B cell (primary cell): ENCODE results near the gene BCL2L11. TPM values are rescaled to one million over a fixed set of nuclear protein-coding genes. Genes with fewer than 3 reads are reported as not detected.

Source experiments
- ATAC-seq: fragments of 200-7000 bp; cut with Tn5 transposase; one replicate; pipeline ENCODE4 v1.10.0; 2021; ENCODE audit warnings: low read depth, mild to moderate bottlenecking, moderate number of reproducible peaks, moderate library complexity
- CTCF ChIA-PET: fragments of 350-600 bp; sonication (Branson Sonifier 250); formaldehyde crosslinking; loops from one replicate; lab custom pipeline; 2021; ENCODE audit warnings: antibody characterized with exemption, inconsistent platforms; lab: Charles Lee
- POLR2A ChIA-PET: fragments of 350-600 bp; sonication (Branson Sonifier 250); formaldehyde crosslinking; loops from one replicate; lab custom pipeline; 2021; ENCODE audit warnings: antibody characterized with exemption; lab: Charles Lee
- DNase-seq: peaks from one replicate; pipeline ENCODE4 v3.0.0; 2013
- H2AFZ ChIP-seq: 2 replicates; pipeline ENCODE4 v1.6.1; 2012; ENCODE audit warnings: mild to moderate bottlenecking, low read depth, low read length; ENCODE audit not compliant: insufficient read depth, poor library complexity, severe bottlenecking
- H3K27ac ChIP-seq, 2 donors: 1 replicate in 1 of 2; 2 replicates in 1 of 2; pipeline ENCODE4 v1.5.1; 2012 to 2013; ENCODE audit warnings: low read length in 2 of 2, mild to moderate bottlenecking in 2 of 2, moderate library complexity in 1 of 2
- H3K27me3 ChIP-seq, 4 experiments: fragments of 200-600 bp in 1 of 4; sonication (generic) in 1 of 4; replicated peaks in 1 of 4; 1 replicate in 2 of 4; 2 replicates in 2 of 4; pipeline versions ENCODE4 v1.6.1 to v1.7.0; 2013 to 2016; ENCODE audit warnings: low read length in 3 of 4, mild to moderate bottlenecking in 2 of 4, mixed read lengths in 1 of 4, moderate library complexity in 1 of 4; ENCODE audit not compliant: insufficient read depth in 4 of 4, control insufficient read depth in 3 of 4; ENCODE audit errors: control extremely low read depth in 1 of 4
- H3K36me3 ChIP-seq, 2 experiments: replicated peaks in 1 of 2; 1 replicate in 1 of 2; 2 replicates in 1 of 2; pipeline versions ENCODE4 v1.6.1 to v1.7.1; 2013; ENCODE audit warnings: low read length in 1 of 2; ENCODE audit not compliant: insufficient read depth in 2 of 2, control insufficient read depth in 1 of 2; ENCODE audit errors: control extremely low read depth in 1 of 2, extremely low read depth in 1 of 2
- H3K4me1 ChIP-seq, 2 donors: fragments of 200-600 bp in 1 of 2; sonication (generic) in 1 of 2; 1 replicate in 1 of 2; 2 replicates in 1 of 2; pipeline versions ENCODE4 v1.5.1 to v1.6.1; 2013 to 2017; ENCODE audit warnings: low read length in 2 of 2; ENCODE audit not compliant: control insufficient read depth in 2 of 2, insufficient read depth in 2 of 2
- H3K4me2 ChIP-seq: replicated peaks from 2 replicates; pipeline ENCODE3; 2012; ENCODE audit warnings: mild to moderate bottlenecking, low read depth, low read length; ENCODE audit not compliant: poor library complexity, severe bottlenecking
- H3K4me3 ChIP-seq, 5 experiments: fragments of 200-600 bp in 1 of 5; sonication (generic) in 1 of 5; 1 replicate in 3 of 5; 2 replicates in 2 of 5; pipeline versions ENCODE4 v1.5.1 to v1.7.0; 2011 to 2016; ENCODE audit warnings: low read length in 4 of 5, mild to moderate bottlenecking in 4 of 5, low read depth in 2 of 5, control low read depth in 1 of 5, moderate library complexity in 1 of 5; ENCODE audit not compliant: insufficient read depth in 1 of 5; ENCODE audit errors: control extremely low read depth in 1 of 5, extremely low read depth in 1 of 5
- H3K79me2 ChIP-seq: fragments of 200-600 bp; sonication (generic); one replicate; pipeline ENCODE4 v1.6.0; 2016; ENCODE audit warnings: low read length; ENCODE audit not compliant: control insufficient read depth, insufficient read depth
- H3K9ac ChIP-seq: fragments of 200-600 bp; sonication (generic); 2 replicates; pipeline ENCODE4 v1.6.1; 2017; ENCODE audit warnings: mild to moderate bottlenecking, low read length, moderate library complexity
- H3K9me3 ChIP-seq, 3 donors: one replicate each; pipeline versions ENCODE4 v1.6.1 to v1.7.1; 2013; ENCODE audit warnings: low read length in 2 of 3; ENCODE audit not compliant: control insufficient read depth in 2 of 3, insufficient read depth in 1 of 3; ENCODE audit errors: control extremely low read depth in 1 of 3
- H4K20me1 ChIP-seq: 2 replicates; pipeline ENCODE4 v1.6.0; 2012; ENCODE audit warnings: mild to moderate bottlenecking, low read length; ENCODE audit not compliant: insufficient read depth, control insufficient read depth, poor library complexity, severe bottlenecking
- H3K27ac Mint-ChIP-seq: one replicate; pipeline ENCODE4 v1.8.0; 2021; ENCODE audit warnings: mixed read lengths
- H3K27me3 Mint-ChIP-seq: one replicate; pipeline ENCODE4 v1.8.0; 2021; ENCODE audit warnings: mixed read lengths
- H3K4me1 Mint-ChIP-seq: one replicate; pipeline ENCODE4 v1.8.0; 2021; ENCODE audit warnings: mixed read lengths
- H3K4me3 Mint-ChIP-seq: one replicate; pipeline ENCODE4 v1.8.0; 2021; ENCODE audit warnings: mixed read lengths
- H3K9me3 Mint-ChIP-seq: one replicate; pipeline ENCODE4 v1.8.0; 2022; ENCODE audit warnings: mixed read lengths; ENCODE audit not compliant: insufficient read depth
- CTCF ChIP-seq: fragments of 200-600 bp; IDR thresholded peaks from one replicate; pipeline ENCODE4 v1.8.0; 2022; ENCODE audit warnings: antibody characterized with exemption, mild to moderate bottlenecking
- EZH2 ChIP-seq: IDR thresholded peaks from 2 replicates; pipeline ENCODE4 v1.6.1; 2012; ENCODE audit warnings: borderline replicate concordance, low read depth, mild to moderate bottlenecking, moderate library complexity, low read length; ENCODE audit not compliant: insufficient read depth, poor library complexity, severe bottlenecking
- whole genome bisulfite sequencing: methylation state at CpG from one replicate; pipeline ENCODE4 v1.1.5; 2013; ENCODE audit warnings: missing lambda C conversion rate; ENCODE audit not compliant: insufficient coverage; 5-methylcytosine and 5-hydroxymethylcytosine counted together
- intact Hi-C: fragments of 100-400 bp; cut with micrococcal nuclease; formaldehyde crosslinking; loops from one replicate; pipeline ENCODE4 v1.10.0; 2022
- polyA plus RNA-seq: library from polyadenylated mRNA; depleted of rRNA; stranded (reverse); fragments of >200 nt; gene quantifications from 2 replicates; pipeline ENCODE4 v1.2.3, GENCODE V29; 2012
- total RNA-seq, 2 donors: library from RNA; stranded (reverse); fragments of 120-200 nt in 1 of 2; gene quantifications; 1 replicate in 1 of 2; 2 replicates in 1 of 2; pipeline versions ENCODE4 v1.2.3 to v1.2.4, GENCODE V29; 2013 to 2022

The BCL2L11 gene
- total and polyA plus RNA-seq, 2 donors (not counting 1 experiment from before 2014, with no cell fraction given): 13.8 to 164 TPM

- TF ChIP-seq EZH2 (no peak), CTCF (no peak)
- POLR2A ChIA-PET: no interaction called here
- Histone ChIP-seq H4K20me1 (no peaks in the 10 kb centered on the region), H2AFZ (no peak overlapping the region), H3K4me2 (no peak overlapping the region), H3K9ac (no peak overlapping the region), H3K4me3 (no peak overlapping the region), H3K79me2 (no peaks in the 10 kb centered on the region), H3K4me1 (no peaks in the 10 kb centered on the region), H3K9me3 (no peaks in the 10 kb centered on the region), H3K36me3 (no peaks in the 10 kb centered on the region), H3K27ac (no peak overlapping the region), H3K27me3 (no peaks in the 10 kb centered on the region)
- peaks cover 4% of the 10 kb centered on the region for H3K27me3 Mint-ChIP-seq
- CTCF ChIA-PET: no interaction called here
- ATAC-seq (no peak), DNase-seq (no peak)
- no peaks in the 10 kb centered on the region for H3K9me3 Mint-ChIP-seq
- H3K4me3 Mint-ChIP-seq: no peak overlapping the region
- WGBS: 80% methylated on average over 1 of the region's 2 CpGs
- intact Hi-C loops: no loop called here
- H3K27ac Mint-ChIP-seq: no peak overlapping the region
- H3K4me1 Mint-ChIP-seq: no peaks in the 10 kb centered on the region
Observed at GRCh38 chr2:111184725-111185310, 64.1 kb downstream of the BCL2L11 start.

GRCh38 chr2:111185361-111186022, 64.8 kb downstream of the BCL2L11 start:
- TF ChIP-seq CTCF (no peak), EZH2 (no peak)
- no peaks in the 10 kb centered on the region for H3K4me1 Mint-ChIP-seq
- Histone ChIP-seq H3K79me2 (no peaks in the 10 kb centered on the region), H3K9ac (no peak overlapping the region), H3K4me2 (no peak overlapping the region), H2AFZ (no peak overlapping the region), H3K9me3 (no peaks in the 10 kb centered on the region), H3K4me1 (no peaks in the 10 kb centered on the region), H3K27me3 (no peaks in the 10 kb centered on the region), H3K36me3 (no peaks in the 10 kb centered on the region), H3K27ac (no peak overlapping the region), H3K4me3 (no peak overlapping the region), H4K20me1 (no peaks in the 10 kb centered on the region)
- DNase-seq: no peak
- POLR2A ChIA-PET: no interaction called here
- intact Hi-C loops: no loop called here
- H3K27ac Mint-ChIP-seq: no peak overlapping the region
- no peak for ATAC-seq
- WGBS: 98% methylated on average over 5 of the region's 12 CpGs
- peaks cover 4% of the 10 kb centered on the region for H3K27me3 Mint-ChIP-seq
- CTCF ChIA-PET: no interaction called here
- no peaks in the 10 kb centered on the region for H3K9me3 Mint-ChIP-seq
- H3K4me3 Mint-ChIP-seq: no peak overlapping the region
